MM.1S (cell line): ENCODE results near the gene ZNF436.

Experiments
- DNase-seq: peaks from one replicate; pipeline ENCODE4 v3.0.0-alpha.2; 2015
- H2AFZ ChIP-seq: fragments of 300-600 bp; sonication (generic); 2 replicates; pipeline ENCODE4 v1.6.0; 2016; ENCODE audit warnings: antibody characterized with exemption, low read length
- H3F3A ChIP-seq: fragments of 300-600 bp; sonication (generic); 2 replicates; pipeline ENCODE4 v1.6.1; 2016; ENCODE audit warnings: mild to moderate bottlenecking, antibody characterized with exemption, low read length, moderate library complexity, mixed read lengths; ENCODE audit not compliant: insufficient read depth
- H3K27ac ChIP-seq: fragments of 300-600 bp; sonication (generic); 2 replicates; pipeline ENCODE4 v1.5.1; 2016; ENCODE audit warnings: mild to moderate bottlenecking, low read length
- H3K27me3 ChIP-seq: fragments of 300-600 bp; sonication (generic); replicated peaks from 2 replicates; pipeline ENCODE4 v1.6.0; 2016; ENCODE audit warnings: low read length; ENCODE audit not compliant: insufficient read depth
- H3K36me3 ChIP-seq: fragments of 300-600 bp; sonication (generic); replicated peaks from 2 replicates; pipeline ENCODE4 v1.6.1; 2016; ENCODE audit warnings: mild to moderate bottlenecking, low read length, mixed read lengths; ENCODE audit not compliant: insufficient read depth
- H3K4me1 ChIP-seq: fragments of 300-600 bp; sonication (generic); 2 replicates; pipeline ENCODE4 v1.6.1; 2016; ENCODE audit warnings: low read length, mixed read lengths
- H3K4me2 ChIP-seq: fragments of 300-600 bp; sonication (generic); 2 replicates; pipeline ENCODE4 v1.6.0; 2016; ENCODE audit warnings: low read depth, low read length
- H3K4me3 ChIP-seq: fragments of 300-600 bp; sonication (generic); 2 replicates; pipeline ENCODE4 v1.5.1; 2016; ENCODE audit warnings: low read length, mixed read lengths
- H3K79me2 ChIP-seq: fragments of 300-600 bp; sonication (generic); 2 replicates; pipeline ENCODE4 v1.6.1; 2016; ENCODE audit warnings: mixed run types, low read length, mixed read lengths
- H3K9ac ChIP-seq: fragments of 300-600 bp; sonication (generic); 2 replicates; pipeline ENCODE4 v1.6.1; 2016; ENCODE audit warnings: low read length, mixed read lengths
- H3K9me2 ChIP-seq: fragments of 300-600 bp; sonication (generic); replicated peaks from 2 replicates; pipeline ENCODE4 v1.6.1; 2016; ENCODE audit warnings: mild to moderate bottlenecking, low read length, mixed read lengths; ENCODE audit not compliant: insufficient read depth
- H3K9me3 ChIP-seq: fragments of 300-600 bp; sonication (generic); replicated peaks from 2 replicates; pipeline ENCODE4 v1.6.1; 2016; ENCODE audit warnings: mild to moderate bottlenecking, low read length, mixed read lengths; ENCODE audit not compliant: insufficient read depth
- H4K20me1 ChIP-seq: fragments of 300-600 bp; sonication (generic); 2 replicates; pipeline ENCODE4 v1.6.1; 2016; ENCODE audit warnings: mild to moderate bottlenecking, low read length, moderate library complexity, mixed read lengths; ENCODE audit not compliant: insufficient read depth
- CTCF ChIP-seq: fragments of 300-600 bp; sonication (generic); IDR thresholded peaks from 2 replicates; pipeline ENCODE4 v1.5.1; 2016; ENCODE audit warnings: antibody characterized with exemption, low read length, mixed read lengths
- EZH2 ChIP-seq: fragments of 300-600 bp; sonication (generic); optimal IDR thresholded peaks from 2 replicates; pipeline ENCODE3; 2017; ENCODE audit warnings: low read depth, mild to moderate bottlenecking, antibody characterized with exemption, low read length, mixed read lengths
- EZH2phosphoT487 ChIP-seq: fragments of 300-600 bp; sonication (generic); IDR thresholded peaks from 2 replicates; pipeline ENCODE4 v1.6.1; 2018; ENCODE audit warnings: antibody characterized with exemption, low read length

ZNF436 gene

GRCh38 chr1:23366598-23366997 lies 3.0 kb downstream of the ZNF436 start:
- no peaks in the 10 kb centered on the region for H3K9me2 ChIP-seq
- H3K9ac ChIP-seq, result no peak overlapping the region
- H2AFZ ChIP-seq, result no peak overlapping the region
- no peak overlapping the region for H3K4me2 ChIP-seq
- H3K27me3 ChIP-seq, result no peaks in the 10 kb centered on the region
- no peaks in the 10 kb centered on the region for H3K4me1 ChIP-seq
- no peak overlapping the region for H3K27ac ChIP-seq
- TF ChIP-seq EZH2phosphoT487 (no peak), EZH2 (no peak), CTCF (no peak)
- no peaks in the 10 kb centered on the region for H3K9me3 ChIP-seq
- H3F3A ChIP-seq, result no peaks in the 10 kb centered on the region
- H4K20me1 ChIP-seq, result no peaks in the 10 kb centered on the region
- H3K4me3 ChIP-seq, result no peak overlapping the region
- DNase-seq, result no peak
- peaks cover 8% of the 10 kb centered on the region; the same call in 1 of the 2 replicates for H3K36me3 ChIP-seq
- 0 out of 2 replicates have a peak, but pooled peaks cover 5% of the 10 kb centered on the region for H3K79me2 ChIP-seq

GRCh38 chr1:23366146-23366545 lies 3.5 kb downstream of the ZNF436 start:
- Histone ChIP-seq H3K4me1 (no peaks in the 10 kb centered on the region), H3K9ac (no peak overlapping the region), H3K4me3 (no peak overlapping the region), H3K27me3 (no peaks in the 10 kb centered on the region), H3K27ac (no peak overlapping the region), H3F3A (no peaks in the 10 kb centered on the region), H3K9me2 (no peaks in the 10 kb centered on the region), H3K79me2 (0 out of 2 replicates have a peak, but pooled peaks cover 5% of the 10 kb centered on the region), H3K36me3 (peaks cover 8% of the 10 kb centered on the region; the same call in 1 of the 2 replicates), H3K9me3 (no peaks in the 10 kb centered on the region), H2AFZ (no peak overlapping the region), H4K20me1 (no peaks in the 10 kb centered on the region), H3K4me2 (no peak overlapping the region)
- no peak for DNase-seq
- TF ChIP-seq EZH2, result no peak
- no peak for TF ChIP-seq EZH2phosphoT487
- TF ChIP-seq CTCF, result no peak

- H3K36me3 ChIP-seq, result peaks cover 8% of the 10 kb centered on the region; the same call in 1 of the 2 replicates
- no peaks in the 10 kb centered on the region for H3K27me3 ChIP-seq
- no peak overlapping the region for H3K27ac ChIP-seq
- H3K79me2 ChIP-seq, result no peaks in the 10 kb centered on the region
- no peak overlapping the region for H3K4me3 ChIP-seq
- no peak for DNase-seq
- no peaks in the 10 kb centered on the region for H3F3A ChIP-seq
- H2AFZ ChIP-seq, result no peak overlapping the region
- H3K9ac ChIP-seq, result no peak overlapping the region
- H3K9me2 ChIP-seq, result no peaks in the 10 kb centered on the region
- H4K20me1 ChIP-seq, result no peaks in the 10 kb centered on the region
- no peaks in the 10 kb centered on the region for H3K9me3 ChIP-seq
- no peaks in the 10 kb centered on the region for H3K4me1 ChIP-seq
- H3K4me2 ChIP-seq, result no peak overlapping the region
- TF ChIP-seq EZH2 (no peak), CTCF (no peak), EZH2phosphoT487 (no peak)
Measured at GRCh38 chr1:23362218-23362713, 7.4 kb downstream of the ZNF436 start.
